Measurements from ENCODE around the gene STAC3.

Gene STAC3

DNA sequence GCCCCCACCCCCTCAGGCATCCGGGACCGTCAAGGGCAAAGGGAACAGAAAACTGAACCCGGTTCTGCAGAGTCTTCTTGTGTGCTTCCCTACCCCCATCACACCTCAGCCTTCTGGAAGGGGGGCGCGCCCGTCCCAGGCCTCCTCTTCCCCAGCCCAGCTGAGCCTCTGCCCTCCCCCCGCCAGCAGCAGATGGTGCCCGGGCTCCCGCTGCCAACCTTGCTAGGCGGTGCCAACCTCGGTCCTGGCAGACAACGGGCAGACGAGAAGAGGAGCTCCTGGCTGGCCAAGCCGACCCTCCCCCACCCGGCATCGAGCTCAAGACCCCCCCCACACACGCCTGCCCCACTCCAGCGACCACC is 8.7 kb downstream of the STAC3 start:
- DNase-seq (ENCODE audit: extremely low spot score) = no peak
- POLR2A ChIA-PET = interaction anchor here (0.9 to 7.0 kb wide), 4 partner anchors 9 to 115 kb away, joined by 3 to 80 read pairs (median 3); partner anchors contain the start of genes SHMT2 and STAC3
- CTCF ChIA-PET = interaction anchor here (0.5 to 10.1 kb wide), 11 partner anchors 10 to 214 kb away, joined by 3 to 121 read pairs (median 11); partner anchors contain the start of genes INHBE, NXPH4 and SHMT2
- no peak for TF ChIP-seq FOXM1 (IDR thresholded peaks at IDR 0.05; ENCODE audit: borderline replicate concordance)
- TF ChIP-seq TARDBP (IDR thresholded peaks at IDR 0.05) = no peak
- TF ChIP-seq, protein P1, sequence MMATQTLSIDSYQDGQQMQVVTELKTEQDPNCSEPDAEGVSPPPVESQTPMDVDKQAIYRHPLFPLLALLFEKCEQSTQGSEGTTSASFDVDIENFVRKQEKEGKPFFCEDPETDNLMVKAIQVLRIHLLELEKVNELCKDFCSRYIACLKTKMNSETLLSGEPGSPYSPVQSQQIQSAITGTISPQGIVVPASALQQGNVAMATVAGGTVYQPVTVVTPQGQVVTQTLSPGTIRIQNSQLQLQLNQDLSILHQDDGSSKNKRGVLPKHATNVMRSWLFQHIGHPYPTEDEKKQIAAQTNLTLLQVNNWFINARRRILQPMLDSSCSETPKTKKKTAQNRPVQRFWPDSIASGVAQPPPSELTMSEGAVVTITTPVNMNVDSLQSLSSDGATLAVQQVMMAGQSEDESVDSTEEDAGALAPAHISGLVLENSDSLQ (IDR thresholded peaks at IDR 0.05) = no peak
- TF ChIP-seq SUZ12 (IDR thresholded peaks at IDR 0.05) = no peak
- TF ChIP-seq NFRKB (IDR thresholded peaks at IDR 0.05) = no peak
- no peak for TF ChIP-seq HDGF (IDR thresholded peaks at IDR 0.05; ENCODE audit: borderline replicate concordance)
- no peak for TF ChIP-seq LEF1 (IDR thresholded peaks at IDR 0.05; ENCODE audit: borderline replicate concordance)
- TF ChIP-seq SP1 (IDR thresholded peaks at IDR 0.05) = no peak
- TF ChIP-seq ELF4 (IDR thresholded peaks at IDR 0.05) = no peak
- no peak for TF ChIP-seq CTBP1 (IDR thresholded peaks at IDR 0.05; ENCODE audit: borderline replicate concordance)
- TF ChIP-seq L3MBTL2 (conservative IDR thresholded peaks at IDR 0.05) = no peak
- TF ChIP-seq ZNF384 (IDR thresholded peaks at IDR 0.05) = no peak
- no peak for TF ChIP-seq BHLHE40 (IDR thresholded peaks at IDR 0.05; ENCODE audit: borderline replicate concordance)
- no peak for TF ChIP-seq ARNT (IDR thresholded peaks at IDR 0.05)

- TF ChIP-seq FOXA1 (IDR thresholded peaks at IDR 0.05) (no peak), L3MBTL2 (conservative IDR thresholded peaks at IDR 0.05) (no peak), FOXM1 (IDR thresholded peaks at IDR 0.05; ENCODE audit: borderline replicate concordance) (no peak), LEF1 (IDR thresholded peaks at IDR 0.05; ENCODE audit: borderline replicate concordance) (no peak), FOXK2 (IDR thresholded peaks at IDR 0.05) (no peak), ARNT (IDR thresholded peaks at IDR 0.05) (no peak), ZNF384 (IDR thresholded peaks at IDR 0.05) (no peak), HDGF (IDR thresholded peaks at IDR 0.05; ENCODE audit: borderline replicate concordance) (no peak), SP1 (IDR thresholded peaks at IDR 0.05) (no peak), BHLHE40 (IDR thresholded peaks at IDR 0.05; ENCODE audit: borderline replicate concordance) (no peak), ELF4 (IDR thresholded peaks at IDR 0.05) (no peak), SUZ12 (IDR thresholded peaks at IDR 0.05) (no peak), TARDBP (IDR thresholded peaks at IDR 0.05) (no peak), NFRKB (IDR thresholded peaks at IDR 0.05) (no peak), CTBP1 (IDR thresholded peaks at IDR 0.05; ENCODE audit: borderline replicate concordance) (no peak)
- TF ChIP-seq, protein P1 (IDR thresholded peaks at IDR 0.05) = no peak
Measured at GRCh38 chr12:57241402-57242310, 9.3 kb downstream of the STAC3 start.

GRCh38 chr12:57240926-57241401 is 10.0 kb downstream of the STAC3 start:
- CTCF ChIA-PET = interaction anchor here (0.6 to 10.1 kb wide), 5 partner anchors 11 to 343 kb away, joined by 3 to 121 read pairs (median 4); partner anchors contain the start of gene SHMT2
- no peak for DNase-seq (ENCODE audit: extremely low spot score)
- POLR2A ChIA-PET = interaction anchor here (1.1 to 7.0 kb wide), 4 partner anchors 11 to 214 kb away, joined by 3 to 80 read pairs (median 6); partner anchors contain the start of genes INHBE and SHMT2
- TF ChIP-seq CTBP1 (IDR thresholded peaks at IDR 0.05; ENCODE audit: borderline replicate concordance) (no peak), FOXM1 (IDR thresholded peaks at IDR 0.05; ENCODE audit: borderline replicate concordance) (no peak), SP1 (IDR thresholded peaks at IDR 0.05) (no peak), SUZ12 (IDR thresholded peaks at IDR 0.05) (no peak), ELF4 (IDR thresholded peaks at IDR 0.05) (no peak), HDGF (IDR thresholded peaks at IDR 0.05; ENCODE audit: borderline replicate concordance) (no peak), BHLHE40 (IDR thresholded peaks at IDR 0.05; ENCODE audit: borderline replicate concordance) (no peak), TARDBP (IDR thresholded peaks at IDR 0.05) (no peak), L3MBTL2 (conservative IDR thresholded peaks at IDR 0.05) (no peak), ZNF384 (IDR thresholded peaks at IDR 0.05) (no peak), ARNT (IDR thresholded peaks at IDR 0.05) (no peak)
- TF ChIP-seq, protein P1 (IDR thresholded peaks at IDR 0.05) = no peak

More at GRCh38 chr12:57241402-57242310, 9.3 kb downstream of the STAC3 start:
- ChIA-PET CTCF (interaction anchor here (0.6 to 10.1 kb wide), 9 partner anchors 12 to 342 kb away, joined by 3 to 121 read pairs (median 12); partner anchors contain the start of genes NXPH4 and SHMT2), POLR2A (interaction anchor here (0.9 to 7.0 kb wide), 2 partner anchors 9 to 11 kb away, joined by 3 to 80 read pairs; partner anchors contain the start of genes SHMT2 and STAC3)
- DNase-seq (ENCODE audit: extremely low spot score) = no peak

- ChIA-PET CTCF (interaction anchor here (1.0 to 10.1 kb wide), 4 partner anchors 10 to 128 kb away, joined by 3 to 121 read pairs (median 10); partner anchors contain the start of gene SHMT2), POLR2A (interaction anchor here (0.6 to 7.0 kb wide), 6 partner anchors 10 to 219 kb away, joined by 3 to 80 read pairs (median 4); partner anchors contain the start of genes INHBE and SHMT2)
- DNase-seq (ENCODE audit: extremely low spot score) = no peak
- TF ChIP-seq LEF1 (IDR thresholded peaks at IDR 0.05; ENCODE audit: borderline replicate concordance) = no peak
- TF ChIP-seq L3MBTL2 (conservative IDR thresholded peaks at IDR 0.05) = peak; percentile 27
Measured at GRCh38 chr12:57240066-57240921, 10.7 kb downstream of the STAC3 start.

Data from HEK293T (cell line).